ENCODE results near the gene VPS13D.

Gene VPS13D

GRCh38 chr1:12477314-12477713 lies 247.5 kb downstream of the VPS13D start:
- DNase-seq = no peak

DNA sequence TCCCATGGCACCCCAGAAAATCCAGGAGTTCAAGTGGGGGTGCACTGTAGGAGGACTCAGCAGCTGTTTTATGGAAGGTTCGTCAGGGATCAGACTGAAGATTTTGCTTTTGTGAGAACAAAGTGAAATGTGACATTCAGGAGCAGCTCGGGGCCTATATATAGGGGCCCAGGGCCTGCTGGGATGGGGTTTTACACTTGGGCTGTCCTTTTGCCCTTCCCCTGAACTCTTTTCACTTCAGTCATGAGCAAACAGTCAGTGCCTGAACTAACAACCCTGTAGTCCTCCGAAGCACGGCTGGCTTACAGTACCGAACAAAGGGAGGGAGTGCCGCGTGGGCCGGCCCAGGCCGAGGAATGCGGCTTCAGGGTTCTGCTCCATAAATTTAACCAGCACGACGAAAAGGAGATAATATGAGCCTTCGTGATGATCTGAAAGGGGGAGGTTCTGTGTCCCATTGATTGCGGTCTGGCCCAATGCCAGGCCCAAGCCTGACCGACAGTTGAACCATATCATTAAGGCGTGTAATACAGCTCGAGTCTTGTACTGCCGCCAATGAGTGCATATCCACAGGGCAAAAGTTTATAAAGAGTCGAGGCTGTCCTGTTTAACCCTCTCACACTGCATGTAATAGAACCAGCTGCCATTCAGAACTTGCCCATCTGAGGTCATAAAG lies 248.2 kb downstream of the VPS13D start:
- no peak for DNase-seq

- DNase-seq = peak; percentile 19
These were observed 248.8 kb downstream of the VPS13D start for GRCh38 chr1:12478612-12478985.

DNA sequence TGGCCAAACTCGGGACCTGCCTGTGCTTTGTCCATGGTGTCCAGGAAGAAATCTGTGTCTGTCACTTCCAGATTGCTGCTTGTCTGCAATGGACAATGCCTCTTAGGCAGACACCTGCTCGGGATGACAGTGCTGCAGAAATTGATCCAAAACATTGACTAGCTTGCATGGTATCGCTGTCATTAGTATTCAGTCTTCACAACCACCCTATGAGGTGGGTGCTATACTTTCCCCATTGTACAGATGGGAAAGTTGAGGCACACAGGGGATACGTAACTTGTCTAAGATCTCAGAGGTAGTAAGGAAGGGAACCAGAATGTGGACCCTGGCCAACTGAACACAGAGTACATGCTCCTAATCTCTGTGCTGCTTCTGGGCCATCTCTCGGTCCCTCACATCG lies 249.5 kb downstream of the VPS13D start:
- DNase-seq = no peak

- DNase-seq = no peak
These were observed 250.2 kb downstream of the VPS13D start for GRCh38 chr1:12480041-12480440.

DNA sequence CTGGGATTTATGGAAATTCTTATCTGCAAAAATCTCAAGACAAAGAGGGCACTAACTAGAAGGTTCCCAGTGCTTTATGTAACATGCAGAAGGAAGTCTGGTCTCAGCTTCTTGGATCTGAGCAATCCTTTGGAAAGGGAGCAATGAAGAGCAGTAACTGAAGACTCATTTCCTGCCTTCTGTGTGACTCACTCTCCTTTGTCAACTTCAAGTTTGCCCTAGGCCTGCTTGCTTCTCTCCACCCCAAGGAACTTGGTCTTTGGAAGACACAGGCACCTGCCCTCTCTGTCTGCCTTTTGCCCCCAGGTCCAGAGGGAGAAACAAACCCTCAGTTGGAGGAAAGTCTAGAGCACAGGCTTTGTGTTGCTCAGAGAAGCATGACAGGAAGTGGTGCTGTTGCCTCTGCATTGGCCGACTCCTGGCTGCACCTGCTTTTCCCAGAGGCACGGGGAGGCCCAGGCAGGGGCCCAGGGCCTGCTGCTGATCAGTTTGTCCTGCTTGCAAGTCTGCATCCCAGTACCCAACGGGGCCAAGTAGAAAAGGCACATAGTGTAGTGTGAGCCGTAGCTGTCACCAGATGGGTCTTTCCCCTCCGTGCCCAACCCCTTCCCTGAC lies 251.0 kb downstream of the VPS13D start:
- DNase-seq = peak; percentile 10

GRCh38 chr1:12481928-12482327 lies 252.1 kb downstream of the VPS13D start:
- DNase-seq = no peak

DNA sequence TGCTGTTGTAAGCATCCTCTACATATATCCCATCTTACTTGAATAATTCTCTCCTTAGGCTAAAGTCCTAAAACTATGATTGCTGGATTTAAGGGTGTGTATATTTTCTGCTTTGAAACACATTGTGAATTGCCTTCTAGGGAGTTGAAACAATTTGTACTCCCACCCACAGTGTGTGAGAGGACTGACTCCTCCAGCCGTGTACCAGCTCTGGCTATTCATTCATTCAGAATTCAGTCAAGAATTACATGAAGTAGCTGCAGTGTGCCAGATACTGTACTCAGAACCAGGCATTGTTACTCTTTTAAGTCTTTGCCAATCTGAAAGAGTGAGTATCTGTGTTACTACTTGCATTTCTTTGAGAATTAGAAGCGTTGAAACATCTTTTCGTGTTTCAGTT lies 253.2 kb downstream of the VPS13D start:
- DNase-seq = no peak

GRCh38 chr1:12485231-12486058 lies 255.6 kb downstream of the VPS13D start:
- no peak for DNase-seq

DNA sequence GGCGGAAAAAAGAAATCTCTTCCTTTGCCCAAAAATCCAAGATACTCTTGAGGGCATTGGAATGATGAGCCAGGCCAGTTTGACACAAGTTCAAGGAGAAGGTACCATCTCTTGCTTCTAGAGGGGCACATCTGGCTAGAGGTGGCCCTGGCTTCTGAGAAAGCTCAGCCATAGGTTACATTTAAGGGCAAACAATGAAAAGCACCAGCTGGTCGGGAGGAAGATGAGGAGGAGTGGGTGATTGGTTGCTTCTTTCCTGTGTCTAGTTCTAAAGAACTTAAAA lies 256.2 kb downstream of the VPS13D start:
- no peak for DNase-seq

GRCh38 chr1:12486401-12487005 lies 256.7 kb downstream of the VPS13D start:
- DNase-seq = no peak

DNA sequence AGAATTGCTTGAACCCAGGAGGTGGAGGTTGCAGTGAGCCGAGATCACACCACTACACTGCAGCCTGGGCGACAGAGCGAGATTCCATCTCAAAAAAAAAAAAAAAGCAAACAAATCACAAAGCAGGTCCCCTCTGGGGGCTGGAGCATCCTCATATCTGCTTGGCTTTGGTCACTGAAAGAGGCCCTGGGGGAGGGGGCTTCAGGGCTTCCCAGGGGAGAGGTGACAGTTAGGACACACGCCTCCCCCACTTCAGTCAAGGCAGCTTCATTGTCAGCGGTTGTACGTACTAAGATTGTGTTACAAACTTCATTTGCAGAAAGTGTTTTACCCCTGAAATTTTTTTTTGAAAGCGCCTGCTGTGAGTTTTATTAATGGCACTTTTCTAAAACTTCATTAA lies 257.7 kb downstream of the VPS13D start:
- DNase-seq = no peak

DNA sequence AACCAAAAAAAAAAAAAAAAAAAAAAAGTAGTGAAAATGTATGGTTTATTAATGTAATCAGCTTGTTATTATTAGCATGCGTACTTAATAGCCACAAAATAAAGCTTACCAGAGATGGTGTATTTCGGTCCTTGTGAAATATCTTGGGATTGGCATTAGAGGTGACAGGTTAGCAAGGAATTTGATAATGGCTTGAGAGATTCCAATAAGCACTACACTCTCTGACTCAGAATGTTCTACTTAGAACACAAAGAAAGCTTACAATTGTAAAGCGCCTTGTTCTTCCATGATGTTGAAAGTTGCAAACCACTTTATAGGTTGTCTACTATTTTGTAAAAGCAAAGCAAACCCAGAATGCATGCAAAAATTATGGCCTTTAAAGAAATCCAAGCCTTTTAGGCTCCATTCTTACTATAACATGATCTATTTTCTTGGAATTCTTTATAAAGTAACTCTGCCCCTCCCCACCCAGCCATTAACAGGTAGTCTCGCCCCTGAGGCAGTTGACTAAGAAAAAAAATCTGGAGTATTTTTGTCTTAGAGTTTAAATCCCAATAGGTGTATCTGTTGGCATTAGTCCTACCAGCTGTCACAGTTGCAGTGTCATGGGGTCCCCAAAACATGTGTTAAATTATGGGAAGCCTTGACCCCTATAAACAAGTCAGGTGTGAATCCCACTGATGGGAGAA lies 259.0 kb downstream of the VPS13D start:
- DNase-seq = no peak

- DNase-seq = no peak
These were observed 260.8 kb downstream of the VPS13D start for GRCh38 chr1:12490532-12491142.

GRCh38 chr1:12491656-12492055 lies 261.8 kb downstream of the VPS13D start:
- DNase-seq = no peak

DNA sequence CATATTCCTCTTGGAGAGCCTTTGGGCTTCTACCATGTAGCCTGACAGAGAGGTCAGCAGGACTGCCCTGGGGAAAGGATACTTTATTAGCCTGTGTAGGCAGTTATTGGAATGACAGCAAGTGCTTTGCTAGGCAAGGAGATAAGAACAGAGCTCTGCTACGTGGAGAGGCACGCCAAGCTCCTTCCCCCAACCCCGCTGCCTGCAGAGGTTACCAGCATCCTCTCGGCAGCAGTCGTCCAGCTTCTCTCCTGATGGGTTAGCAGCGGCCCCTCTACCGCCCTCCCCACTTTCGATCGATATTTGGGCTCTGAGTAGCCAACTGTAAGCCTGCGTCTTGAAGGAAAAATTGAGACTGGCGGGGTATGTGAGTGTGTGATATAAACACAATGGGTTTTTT lies 265.9 kb downstream of the VPS13D start:
- DNase-seq = no peak

GRCh38 chr1:12496154-12496961 lies 266.5 kb downstream of the VPS13D start:
- no peak for DNase-seq

GRCh38 chr1:12499539-12500240 lies 269.9 kb downstream of the VPS13D start:
- no peak for DNase-seq

DNA sequence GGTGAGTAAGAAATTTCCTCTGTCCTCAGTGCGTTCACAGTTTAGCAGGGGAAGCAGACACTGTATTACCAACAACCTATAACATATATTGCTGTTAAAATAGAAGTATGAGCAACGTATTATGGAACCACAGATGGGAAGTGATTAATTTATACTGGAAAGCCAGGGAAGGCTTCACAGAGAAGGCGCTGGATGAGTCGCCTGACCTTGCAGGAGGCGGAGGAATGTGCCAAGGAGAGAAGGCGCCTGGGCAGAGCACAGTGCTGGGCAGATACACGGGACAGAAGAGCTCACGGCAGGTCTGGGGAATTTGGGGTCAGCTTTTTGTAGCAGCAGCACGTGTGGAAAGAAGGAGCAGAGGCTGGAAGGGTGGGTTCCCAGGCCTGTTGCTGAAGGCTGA lies 271.8 kb downstream of the VPS13D start:
- no peak for DNase-seq

- DNase-seq = no peak
These were observed 272.7 kb downstream of the VPS13D start for GRCh38 chr1:12502336-12503109.

GRCh38 chr1:12503709-12504108 lies 273.9 kb downstream of the VPS13D start:
- DNase-seq = no peak

Data from activated effector memory CD4-positive, alpha-beta T cell treated with Interleukin-2 at 50 U/mL for 16 hours (primary cell).